H1 (cell line): ENCODE data around the gene GALNT9. TPM values are rescaled to one million over a fixed set of nuclear protein-coding genes. Genes with fewer than 3 reads are reported as not detected.

Experiments
- CTCF ChIA-PET: fragments of 300-600 bp; sonication (Branson Sonifier 250); formaldehyde crosslinking; loops from one replicate; lab custom pipeline; 2021; ENCODE audit not compliant: partially characterized antibody; lab: Charles Lee
- POLR2A ChIA-PET: fragments of 300-600 bp; sonication (Branson Sonifier 250); formaldehyde crosslinking; loops from one replicate; lab custom pipeline; 2021; ENCODE audit warnings: inconsistent platforms; ENCODE audit not compliant: partially characterized antibody; lab: Charles Lee
- DNase-seq, 2 experiments: peaks; one replicate each; pipeline versions ENCODE4 v3.0.0 to v3.0.0-alpha.2; 2010 to 2022; ENCODE audit warnings: low spot score in 2 of 2, low read depth in 1 of 2, mixed read lengths in 1 of 2
- FAIRE-seq: peaks from 2 replicates; lab custom pipeline; 2011; peaks lifted over from hg19 to GRCh38; lab: Jason Lieb, UNC
- H2AFZ ChIP-seq: 2 replicates; pipeline ENCODE4 v1.8.1; 2012; ENCODE audit warnings: low read length, inconsistent platforms
- H2AK5ac ChIP-seq: 2 replicates; pipeline ENCODE4 v1.6.1; 2013; ENCODE audit warnings: low read depth, low read length
- H2BK120ac ChIP-seq: replicated peaks from 2 replicates; pipeline ENCODE3; 2013; ENCODE audit warnings: low read depth, low read length, inconsistent platforms
- H2BK12ac ChIP-seq: 2 replicates; pipeline ENCODE4 v1.6.1; 2013; ENCODE audit warnings: low read depth, low read length
- H2BK15ac ChIP-seq: 2 replicates; pipeline ENCODE4 v1.6.1; 2013; ENCODE audit warnings: low read length
- H2BK20ac ChIP-seq: 2 replicates; pipeline ENCODE4 v1.6.1; 2013; ENCODE audit warnings: low read length
- H2BK5ac ChIP-seq: 2 replicates; pipeline ENCODE4 v1.6.1; 2013; ENCODE audit warnings: low read depth, low read length
- H3K14ac ChIP-seq: 2 replicates; pipeline ENCODE4 v1.6.1; 2013; ENCODE audit warnings: inconsistent platforms; ENCODE audit not compliant: insufficient read length
- H3K18ac ChIP-seq: 2 replicates; pipeline ENCODE4 v1.6.1; 2013; ENCODE audit warnings: low read length; ENCODE audit errors: extremely low read depth
- H3K23ac ChIP-seq: 2 replicates; pipeline ENCODE4 v1.6.1; 2013; ENCODE audit warnings: inconsistent platforms; ENCODE audit not compliant: insufficient read length
- H3K23me2 ChIP-seq: 2 replicates; pipeline ENCODE4 v1.6.1; 2013; ENCODE audit warnings: low read depth, low read length
- H3K27ac ChIP-seq: 2 replicates; pipeline ENCODE4 v1.6.1; 2011; ENCODE audit warnings: low read depth, low read length, inconsistent platforms
- H3K27me3 ChIP-seq, 4 experiments: replicated peaks in 1 of 4; 1 replicate in 1 of 4; 2 replicates in 3 of 4; pipeline versions ENCODE4 v1.6.1 to v1.8.1; 2011 to 2013; ENCODE audit warnings: low read length in 3 of 4, mild to moderate bottlenecking in 3 of 4, inconsistent platforms in 2 of 4, mixed read lengths in 2 of 4, moderate library complexity in 1 of 4; ENCODE audit not compliant: control insufficient read depth in 3 of 4, insufficient read depth in 3 of 4; ENCODE audit errors: extremely low read depth in 1 of 4
- H3K36me3 ChIP-seq, 4 experiments: 2 replicates each; pipeline versions ENCODE4 v1.6.1 to v1.8.1; 2011 to 2013; ENCODE audit warnings: mild to moderate bottlenecking in 4 of 4, low read length in 3 of 4, moderate library complexity in 2 of 4, control low read depth in 1 of 4, inconsistent platforms in 1 of 4; ENCODE audit not compliant: insufficient read depth in 4 of 4, control insufficient read depth in 2 of 4
- H3K4ac ChIP-seq: replicated peaks from 2 replicates; pipeline ENCODE3; 2013; ENCODE audit warnings: low read length, low read depth, mixed read lengths, inconsistent platforms; ENCODE audit not compliant: insufficient read length
- H3K4me1 ChIP-seq, 4 experiments: replicated peaks in 1 of 4; 1 replicate in 1 of 4; 2 replicates in 3 of 4; pipeline versions ENCODE4 v1.6.1 to v1.8.1; 2011 to 2013; ENCODE audit warnings: low read length in 3 of 4, inconsistent platforms in 2 of 4, mixed read lengths in 1 of 4; ENCODE audit not compliant: insufficient read depth in 4 of 4, control insufficient read depth in 3 of 4
- H3K4me2 ChIP-seq, 2 experiments: 2 replicates each; pipeline versions ENCODE4 v1.6.1 to v1.8.1; 2011 to 2013; ENCODE audit warnings: low read depth in 2 of 2, low read length in 2 of 2, control low read depth in 1 of 2, inconsistent platforms in 1 of 2, mild to moderate bottlenecking in 1 of 2; ENCODE audit not compliant: insufficient read depth in 1 of 2
- H3K4me3 ChIP-seq, 4 experiments: fragments of 200-600, 300-600 bp in 1 of 4; sonication (generic), shearing (Covaris generic), sonication (Bioruptor Twin) in 1 of 4; 2 replicates each; pipeline versions ENCODE4 v1.5.1 to v1.8.1; 2011 to 2016; ENCODE audit warnings: low read length in 4 of 4, low read depth in 3 of 4, control low read depth in 2 of 4, inconsistent platforms in 2 of 4, mild to moderate bottlenecking in 2 of 4, mixed read lengths in 1 of 4, moderate library complexity in 1 of 4; ENCODE audit not compliant: insufficient read depth in 2 of 4; ENCODE audit errors: extremely low read depth in 1 of 4
- H3K56ac ChIP-seq: replicated peaks from 2 replicates; pipeline ENCODE3; 2013; ENCODE audit warnings: low read depth, mild to moderate bottlenecking, mixed read lengths, low read length, inconsistent platforms; ENCODE audit not compliant: insufficient read length
- H3K79me1 ChIP-seq: 2 replicates; pipeline ENCODE4 v1.6.1; 2013; ENCODE audit warnings: low read depth, low read length, control low read depth
- H3K79me2 ChIP-seq, 2 experiments: 2 replicates each; pipeline versions ENCODE4 v1.6.1 to v1.8.1; 2012 to 2013; ENCODE audit warnings: low read length in 2 of 2, mild to moderate bottlenecking in 2 of 2, inconsistent platforms in 1 of 2; ENCODE audit not compliant: insufficient read depth in 2 of 2, control insufficient read depth in 1 of 2
- H3K9ac ChIP-seq, 4 experiments: replicated peaks in 1 of 4; 1 replicate in 1 of 4; 2 replicates in 3 of 4; pipeline versions ENCODE4 v1.6.1 to v1.8.1; 2011 to 2013; ENCODE audit warnings: low read depth in 3 of 4, low read length in 3 of 4, control low read depth in 2 of 4, mild to moderate bottlenecking in 2 of 4, moderate library complexity in 2 of 4, inconsistent platforms in 1 of 4; ENCODE audit errors: extremely low read depth in 1 of 4
- H3K9me3 ChIP-seq, 2 experiments: 2 replicates each; pipeline versions ENCODE4 v1.6.1 to v1.8.1; 2012 to 2013; ENCODE audit warnings: mild to moderate bottlenecking in 2 of 2, moderate library complexity in 2 of 2, control low read depth in 1 of 2, inconsistent platforms in 1 of 2, low read depth in 1 of 2, low read length in 1 of 2, mixed read lengths in 1 of 2; ENCODE audit not compliant: insufficient read depth in 2 of 2
- H4K20me1 ChIP-seq, 2 experiments: replicated peaks in 1 of 2; 2 replicates each; pipeline versions ENCODE3 to v1.8.1; 2011 to 2013; ENCODE audit warnings: inconsistent platforms in 2 of 2, low read length in 2 of 2, mild to moderate bottlenecking in 1 of 2; ENCODE audit not compliant: insufficient read depth in 2 of 2, control insufficient read depth in 1 of 2
- H4K5ac ChIP-seq: 2 replicates; pipeline ENCODE4 v1.6.1; 2013; ENCODE audit warnings: low read length, low read depth, mixed read lengths, inconsistent platforms; ENCODE audit not compliant: insufficient read length
- H4K8ac ChIP-seq: 2 replicates; pipeline ENCODE4 v1.8.0; 2013; ENCODE audit warnings: mild to moderate bottlenecking, moderate library complexity, low read length, inconsistent platforms; ENCODE audit not compliant: insufficient read depth; ENCODE audit errors: extremely low read depth
- H4K91ac ChIP-seq: replicated peaks from 2 replicates; pipeline ENCODE3; 2013; ENCODE audit warnings: low read length, mixed read lengths, inconsistent platforms; ENCODE audit not compliant: insufficient read length
- CBX5 ChIP-seq: fragments of 300-800, 300-1000 bp; sonication (generic); IDR thresholded peaks from 2 replicates; pipeline ENCODE4 v1.7.1; 2016; ENCODE audit warnings: antibody characterized with exemption, low read length, low read depth
- E2F6 ChIP-seq: IDR thresholded peaks from 2 replicates; pipeline ENCODE4 v1.6.1; 2012; ENCODE audit warnings: inconsistent platforms
- PHF8 ChIP-seq: fragments of 200-600 bp; sonication (generic); conservative IDR thresholded peaks from 2 replicates; pipeline ENCODE4 v1.7.1; 2012; ENCODE audit warnings: low read depth, mild to moderate bottlenecking, inconsistent platforms, low read length, moderate library complexity
- WGBS, 2 experiments: shearing (Covaris generic) in 1 of 2; methylation state at CpG; one replicate each; pipeline versions ENCODE4 v1.1.6 to v1.1.7; 2013 to 2015; ENCODE audit warnings: low lambda C conversion rate in 2 of 2, mixed read lengths in 2 of 2, inconsistent platforms in 1 of 2, low coverage in 1 of 2, missing lambda C conversion rate in 1 of 2; ENCODE audit not compliant: insufficient replicate concordance in 2 of 2, insufficient coverage in 1 of 2, insufficient read length in 1 of 2; ENCODE audit errors: extremely low coverage in 1 of 2, missing lambda C conversion rate in 1 of 2; 5-methylcytosine and 5-hydroxymethylcytosine counted together
- polyA plus RNA-seq, 7 experiments: library from polyadenylated mRNA; depleted of rRNA in 3 of 7; stranded (reverse) in 5 of 7; unstranded in 2 of 7; fragments of >200 nt in 5 of 7; fragments of 200-250 nt in 2 of 7; gene quantifications; 1 replicate in 5 of 7; 2 replicates in 1 of 7; 4 replicates in 1 of 7; pipeline versions ENCODE4 v1.2.1 to v1.2.3, GENCODE V29; 2011 to 2013; ENCODE audit warnings: missing spikeins in 2 of 7, mixed read lengths in 2 of 7
- total RNA-seq: library from RNA; stranded (reverse); fragmentation: NEBNext Ultra II Directional; extraction: Animal tissue kit (Norgen Biotek cat#: 25700); gene quantifications from 2 replicates; pipeline ENCODE4 v1.2.1, GENCODE V29; 2021
- TF ChIP-seq, protein P1 (sequence below), 3 experiments: IDR thresholded peaks; 1 replicate in 2 of 3; 2 replicates in 1 of 3; pipeline versions ENCODE4 v1.5.1 to v1.6.1; 2011; ENCODE audit warnings: low read length in 3 of 3, mild to moderate bottlenecking in 3 of 3, inconsistent platforms in 2 of 3, low read depth in 1 of 3, moderate library complexity in 1 of 3; ENCODE audit not compliant: insufficient read depth in 1 of 3; ENCODE audit errors: control extremely low read depth in 1 of 3

GALNT9 gene
- total and polyA plus RNA-seq, 2 of the 8 experiments (the other 6 are each of a cell fraction or from before 2014, with no cell fraction given): 2.0 to 3.6 TPM

- CTCF ChIA-PET: interaction anchor here (1.7 kb wide), 1 partner anchor 227 kb away, joined by 4 read pairs; no protein-coding TSS in a partner anchor
- Histone ChIP-seq H3K4me2 (no peak overlapping the region), H2BK5ac (no peak overlapping the region), H3K9ac (no peak overlapping the region), H3K14ac (no peak overlapping the region), H3K79me2 (no peaks in the 10 kb centered on the region), H3K36me3 (no peaks in the 10 kb centered on the region), H3K56ac (no peak overlapping the region), H2BK20ac (no peak overlapping the region), H3K27ac (no peak overlapping the region), H3K23me2 (peaks cover 3% of the 10 kb centered on the region; the same call in 1 of the 2 replicates), H4K91ac (no peak overlapping the region), H3K4me3 (no peak overlapping the region), H2BK15ac (no peak overlapping the region), H3K4me1 (peaks cover 0 to 4% (median 2%) of the 10 kb centered on the region in 4 experiments; a peak in 3 of 7 replicates), H2BK120ac (no peak overlapping the region), H3K79me1 (no peaks in the 10 kb centered on the region), H3K18ac (no peak overlapping the region), H2BK12ac (no peak overlapping the region), H3K9me3 (peaks cover 0 to 2% of the 10 kb centered on the region in 2 experiments; a peak in 1 of 4 replicates), H4K20me1 (peaks cover 1 to 9% of the 10 kb centered on the region in 2 experiments), H3K27me3 (peaks cover 5 to 60% (median 32%) of the 10 kb centered on the region in 4 experiments), H3K23ac (no peak overlapping the region), H2AFZ (no peak overlapping the region), H4K5ac (no peak overlapping the region), H3K4ac (no peak overlapping the region), H4K8ac (no peak overlapping the region), H2AK5ac (no peak overlapping the region)
- no peak for FAIRE-seq
- 92% methylated on average over 25 of the region's 26 CpGs; no CpG with 5 or more reads in 1 of the 2 experiments for WGBS, 2 experiments
- POLR2A ChIA-PET: interaction anchor here (0.6 kb wide), 1 partner anchor 602 kb away, joined by 3 read pairs; no protein-coding TSS in a partner anchor
- TF ChIP-seq, protein P1, sequence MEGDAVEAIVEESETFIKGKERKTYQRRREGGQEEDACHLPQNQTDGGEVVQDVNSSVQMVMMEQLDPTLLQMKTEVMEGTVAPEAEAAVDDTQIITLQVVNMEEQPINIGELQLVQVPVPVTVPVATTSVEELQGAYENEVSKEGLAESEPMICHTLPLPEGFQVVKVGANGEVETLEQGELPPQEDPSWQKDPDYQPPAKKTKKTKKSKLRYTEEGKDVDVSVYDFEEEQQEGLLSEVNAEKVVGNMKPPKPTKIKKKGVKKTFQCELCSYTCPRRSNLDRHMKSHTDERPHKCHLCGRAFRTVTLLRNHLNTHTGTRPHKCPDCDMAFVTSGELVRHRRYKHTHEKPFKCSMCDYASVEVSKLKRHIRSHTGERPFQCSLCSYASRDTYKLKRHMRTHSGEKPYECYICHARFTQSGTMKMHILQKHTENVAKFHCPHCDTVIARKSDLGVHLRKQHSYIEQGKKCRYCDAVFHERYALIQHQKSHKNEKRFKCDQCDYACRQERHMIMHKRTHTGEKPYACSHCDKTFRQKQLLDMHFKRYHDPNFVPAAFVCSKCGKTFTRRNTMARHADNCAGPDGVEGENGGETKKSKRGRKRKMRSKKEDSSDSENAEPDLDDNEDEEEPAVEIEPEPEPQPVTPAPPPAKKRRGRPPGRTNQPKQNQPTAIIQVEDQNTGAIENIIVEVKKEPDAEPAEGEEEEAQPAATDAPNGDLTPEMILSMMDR (IDR thresholded peaks at IDR 0.05; ENCODE audit: control extremely low read depth in 1 of 3, insufficient read depth in 1 of 3, low read depth in 1 of 3, low read length in 3 of 3): no peak
- no peak for TF ChIP-seq PHF8
- TF ChIP-seq CBX5: no peak
- no peak for TF ChIP-seq E2F6
- no peak for DNase-seq
These were observed 4.4 kb upstream of the GALNT9 start for GRCh38 chr12:132333766-132334165.
